Activated CD4-positive, alpha-beta T cell treated with anti-CD3 and anti-CD28 coated beads, Interleukin-2, amount 50 U/mL, for 48 hours (primary cell): ENCODE results near the gene CUBN.
A peak's percentile ranks its signal among the peaks of the same experiment; 100 is the strongest.
"Not testable (repeated sequence)": the region's sequence is repeated elsewhere in the genome, so short reads cannot be mapped to it uniquely, and the experiment has no call there.

Source experiments
- DNase-seq, 2 experiments: peaks; one replicate each; pipeline ENCODE4 v3.0.0-alpha.2; 2020

The CUBN gene

GRCh38 chr10:16852624-16853023 is 277.0 kb downstream of the CUBN start:
- no peak for DNase-seq

GRCh38 chr10:16848562-16849154 is 281.0 kb downstream of the CUBN start:
- no peak for DNase-seq

- no peak for DNase-seq
Observed at GRCh38 chr10:16847644-16848043, 282.0 kb downstream of the CUBN start.

- DNase-seq = no peak
Observed at GRCh38 chr10:16845248-16845647, 284.4 kb downstream of the CUBN start.

GRCh38 chr10:16843252-16843870 is 286.2 kb downstream of the CUBN start:
- no peak for DNase-seq

GRCh38 chr10:16835228-16835627 is 294.4 kb downstream of the CUBN start:
- no peak for DNase-seq

- no peak for DNase-seq
Observed at GRCh38 chr10:16832351-16833080, 297.1 kb downstream of the CUBN start.

- DNase-seq = no peak
Observed at GRCh38 chr10:16828701-16829175, 300.9 kb downstream of the CUBN start.

GRCh38 chr10:16828114-16828568 is 301.5 kb downstream of the CUBN start:
- DNase-seq = peak; percentile 41 to 56

- not testable (repeated sequence) for DNase-seq
Observed at GRCh38 chr10:16827474-16827873, 302.1 kb downstream of the CUBN start.

GRCh38 chr10:16822726-16823360 is 306.8 kb downstream of the CUBN start:
- DNase-seq = no peak

- no peak for DNase-seq
Observed at GRCh38 chr10:16822027-16822426, 307.6 kb downstream of the CUBN start.

GRCh38 chr10:16820421-16820820 is 309.2 kb downstream of the CUBN start:
- DNase-seq = no peak

GRCh38 chr10:16820018-16820417 is 309.6 kb downstream of the CUBN start:
- no peak for DNase-seq

GRCh38 chr10:16819436-16819835 is 310.2 kb downstream of the CUBN start:
- no peak for DNase-seq

GRCh38 chr10:16819026-16819425 is 310.6 kb downstream of the CUBN start:
- DNase-seq = no peak

GRCh38 chr10:16817125-16818019 is 312.2 kb downstream of the CUBN start, which contains the start of gene RSU1:
RSU1 (minus strand) TSS chr10:16817424; CDS start chr10:16817081, 343 bp downstream.
- peak; percentile 100 for DNase-seq

GRCh38 chr10:16816830-16817124 is 312.8 kb downstream of the CUBN start:
- DNase-seq = no peak

GRCh38 chr10:16816171-16816570 is 313.4 kb downstream of the CUBN start:
- no peak for DNase-seq

- no peak for DNase-seq
Observed at GRCh38 chr10:16814012-16814411, 315.6 kb downstream of the CUBN start.

- DNase-seq = no peak
Observed at GRCh38 chr10:16812676-16813075, 316.9 kb downstream of the CUBN start.

- no peak for DNase-seq
Observed at GRCh38 chr10:16811765-16812164, 317.8 kb downstream of the CUBN start.

- DNase-seq = no peak
Observed at GRCh38 chr10:16811292-16811691, 318.3 kb downstream of the CUBN start.
